ENCODE data around the gene MELK.

The MELK gene

GRCh38 chr9:36584620-36585460 is 12.1 kb downstream of the MELK start:
- no peak for DNase-seq (ENCODE audit: low read depth)

- no peak for DNase-seq (ENCODE audit: low read depth)
Measured at GRCh38 chr9:36590231-36590630, 17.5 kb downstream of the MELK start.

GRCh38 chr9:36592801-36593583 is 20.3 kb downstream of the MELK start:
- DNase-seq (ENCODE audit: low read depth), result no peak

GRCh38 chr9:36594213-36594612 is 21.5 kb downstream of the MELK start:
- no peak for DNase-seq (ENCODE audit: low read depth)

GRCh38 chr9:36597412-36598178 is 24.9 kb downstream of the MELK start:
- no peak for DNase-seq (ENCODE audit: low read depth)

DNA sequence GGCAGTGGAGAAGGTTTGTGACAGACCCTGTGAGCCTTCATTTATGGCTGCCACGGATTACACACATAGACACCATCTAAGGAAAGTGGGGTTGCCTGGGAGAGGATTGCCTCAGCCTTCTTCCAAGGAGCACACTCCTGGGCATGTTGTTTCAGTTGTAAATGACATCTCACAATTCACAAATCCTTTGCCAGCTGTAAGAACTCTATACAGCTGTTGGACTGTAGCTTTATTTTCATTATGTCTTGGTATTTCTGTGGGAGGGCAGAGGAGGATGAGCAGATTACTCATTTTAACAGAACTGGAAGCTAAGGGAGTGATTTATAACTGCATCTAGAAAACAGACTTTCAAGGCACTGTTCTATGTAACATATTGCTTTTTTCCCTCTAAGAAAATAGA is 25.6 kb downstream of the MELK start:
- DNase-seq (ENCODE audit: low read depth), result no peak

- DNase-seq (ENCODE audit: low read depth), result no peak
Measured at GRCh38 chr9:36603006-36603405, 30.3 kb downstream of the MELK start.

DNA sequence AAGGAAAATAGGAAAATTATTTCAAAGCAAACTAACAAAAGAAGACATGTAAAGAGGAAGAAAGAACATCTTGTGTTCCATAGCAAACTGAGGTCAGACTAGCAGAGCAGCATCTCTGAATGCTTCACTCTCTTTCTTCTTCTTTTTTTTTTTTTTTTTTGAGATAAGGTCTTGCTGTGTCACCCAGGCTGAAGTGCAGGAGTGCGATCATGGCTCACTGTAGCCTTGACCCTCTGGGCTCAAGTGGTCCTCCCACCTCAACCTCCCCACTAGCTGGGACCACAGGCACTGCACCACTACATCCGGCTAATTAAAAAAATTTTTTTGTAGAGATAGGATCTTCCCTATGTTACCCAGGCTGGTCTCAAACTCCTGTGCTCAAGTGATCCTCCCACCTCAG is 36.6 kb downstream of the MELK start:
- no peak for DNase-seq (ENCODE audit: low read depth)

DNA sequence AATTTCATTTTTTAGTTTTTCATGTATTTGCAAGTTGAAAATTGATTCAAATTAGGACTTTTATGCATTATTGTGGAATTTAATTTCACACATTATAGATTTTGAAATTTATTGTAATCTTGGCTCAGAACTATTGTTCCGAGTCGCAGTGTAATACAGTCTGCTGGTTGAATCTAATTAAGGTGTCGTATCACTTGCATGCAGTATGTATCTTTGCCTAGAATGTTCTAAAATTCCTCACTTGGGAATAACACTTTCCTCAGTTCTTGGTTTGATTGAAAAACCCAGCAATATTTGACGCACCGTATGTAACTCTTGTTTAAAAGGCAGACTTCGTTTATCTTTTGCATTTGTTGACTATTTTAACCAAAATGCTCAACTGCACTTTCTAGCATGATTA is 49.4 kb downstream of the MELK start:
- no peak for DNase-seq (ENCODE audit: low read depth)

DNA sequence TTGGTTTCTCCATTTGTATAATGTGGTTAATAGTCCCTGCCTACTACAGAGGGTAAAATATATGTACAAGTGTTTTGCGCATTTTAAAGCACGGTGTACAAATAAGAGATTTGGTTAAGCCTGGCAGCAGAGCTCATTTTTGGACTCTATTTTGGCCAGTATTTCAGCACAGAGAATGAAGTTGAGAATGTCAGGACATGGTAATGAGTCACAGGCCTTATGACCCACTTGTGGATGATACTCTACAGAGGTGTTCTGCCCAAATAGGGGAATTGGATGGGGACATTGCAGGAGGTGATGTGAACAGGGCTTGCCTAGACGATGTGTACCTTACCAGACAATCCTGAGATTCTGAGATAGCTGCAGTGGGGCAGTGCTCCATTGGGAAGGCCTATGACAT is 50.6 kb downstream of the MELK start:
- no peak for DNase-seq (ENCODE audit: low read depth)

GRCh38 chr9:36625006-36625615 is 52.4 kb downstream of the MELK start:
- no peak for DNase-seq (ENCODE audit: low read depth)

DNA sequence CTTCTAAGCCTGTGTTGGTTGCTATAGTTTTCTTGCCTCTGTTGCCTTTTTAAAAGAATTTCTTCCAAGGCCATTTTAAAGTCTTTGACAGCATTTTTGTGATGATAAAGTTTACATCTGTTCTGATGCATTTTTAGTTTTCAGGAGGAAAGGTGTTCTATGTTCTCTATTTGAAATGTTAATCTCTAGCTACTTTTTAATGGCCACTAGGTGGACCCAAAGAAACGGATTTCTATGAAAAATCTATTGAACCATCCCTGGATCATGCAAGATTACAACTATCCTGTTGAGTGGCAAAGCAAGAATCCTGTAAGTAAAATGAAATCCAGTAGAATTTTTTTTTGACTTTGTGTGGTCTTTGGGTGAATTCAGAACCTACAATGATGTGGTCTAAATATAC is 60.2 kb downstream of the MELK start:
- DNase-seq (ENCODE audit: low read depth), result no peak

GRCh38 chr9:36637491-36638270 is 65.0 kb downstream of the MELK start:
- DNase-seq (ENCODE audit: low read depth), result no peak

DNA sequence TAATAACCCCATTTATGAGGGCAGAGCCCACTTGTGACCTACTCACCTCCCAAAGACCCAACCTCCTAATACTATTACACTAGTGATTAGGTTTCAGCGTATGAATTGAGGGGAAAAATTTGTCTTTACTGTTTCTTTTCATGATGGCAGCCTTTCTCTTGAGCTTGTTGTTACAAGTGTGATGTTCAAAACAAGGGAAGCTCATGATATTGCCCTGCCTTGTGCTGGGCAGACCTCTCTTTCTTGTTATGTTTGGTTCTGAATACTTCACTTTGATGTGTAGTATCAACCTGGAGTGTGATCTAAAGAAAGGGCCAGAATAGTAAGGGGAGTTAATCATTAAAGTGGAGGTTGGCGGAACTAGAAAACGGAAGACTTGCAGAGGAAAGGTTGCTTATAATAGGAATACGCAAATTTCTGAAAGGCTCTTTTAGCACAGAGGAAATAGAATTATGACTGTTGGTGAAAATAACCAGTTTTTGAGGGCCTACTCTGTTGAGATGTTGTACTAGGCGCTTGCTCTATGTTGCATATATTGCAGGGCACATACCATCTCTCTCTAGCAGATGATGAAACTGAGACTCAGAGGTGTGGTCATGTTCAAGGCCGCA is 68.2 kb downstream of the MELK start:
- DNase-seq (ENCODE audit: low read depth), result no peak

DNA sequence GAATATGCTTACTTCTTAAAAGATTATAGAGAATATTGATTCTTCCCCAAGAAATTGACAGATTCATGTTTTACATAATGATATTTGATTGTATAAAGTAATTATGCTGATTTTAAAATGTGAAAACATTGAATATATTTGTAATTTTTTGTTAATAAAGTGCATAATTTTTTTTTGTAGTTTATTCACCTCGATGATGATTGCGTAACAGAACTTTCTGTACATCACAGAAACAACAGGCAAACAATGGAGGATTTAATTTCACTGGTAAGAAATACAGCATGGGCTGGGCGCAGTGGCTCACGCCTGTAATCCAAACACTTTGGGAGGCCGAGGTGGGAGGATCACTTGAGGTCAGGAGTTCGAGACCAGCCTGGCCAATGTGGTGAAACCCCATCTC is 70.1 kb downstream of the MELK start:
- DNase-seq (ENCODE audit: low read depth), result no peak

GRCh38 chr9:36656842-36657241 is 84.1 kb downstream of the MELK start:
- DNase-seq (ENCODE audit: low read depth), result no peak

- no peak for DNase-seq (ENCODE audit: low read depth)
Measured at GRCh38 chr9:36659500-36659899, 86.8 kb downstream of the MELK start.

DNA sequence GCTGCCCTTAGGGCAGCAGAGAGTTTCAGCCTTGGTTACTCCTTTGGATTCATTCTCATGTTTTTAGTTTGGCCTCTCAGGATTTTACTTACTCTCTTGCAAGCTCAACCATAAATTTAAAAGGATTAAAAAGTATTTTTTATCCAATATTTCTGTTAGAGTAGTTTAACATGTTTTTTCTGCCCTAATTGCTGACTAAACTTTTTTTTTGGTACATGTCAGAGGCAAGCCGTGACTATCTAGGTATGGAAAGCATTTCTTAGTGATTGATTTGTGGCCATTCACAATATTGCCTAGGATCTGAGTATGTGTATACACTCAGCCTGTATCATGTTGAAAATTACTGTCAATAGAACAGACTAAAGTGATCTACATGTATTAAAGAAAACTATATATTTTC is 92.1 kb downstream of the MELK start:
- DNase-seq (ENCODE audit: low read depth), result no peak

DNA sequence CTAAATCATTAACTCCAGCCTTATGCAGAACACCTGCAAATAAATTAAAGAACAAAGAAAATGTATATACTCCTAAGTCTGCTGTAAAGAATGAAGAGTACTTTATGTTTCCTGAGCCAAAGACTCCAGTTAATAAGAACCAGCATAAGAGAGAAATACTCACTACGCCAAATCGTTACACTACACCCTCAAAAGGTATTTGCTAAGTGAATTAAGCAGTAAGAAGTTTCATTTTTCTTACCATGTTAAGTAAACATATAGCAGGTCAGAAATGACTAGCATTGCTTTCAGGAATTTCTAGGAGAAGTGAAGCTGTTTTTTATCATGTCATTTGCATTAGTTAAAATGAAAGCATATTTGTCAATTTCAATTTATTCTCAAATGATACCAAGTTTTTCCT is 92.7 kb downstream of the MELK start:
- DNase-seq (ENCODE audit: low read depth), result no peak

DNA sequence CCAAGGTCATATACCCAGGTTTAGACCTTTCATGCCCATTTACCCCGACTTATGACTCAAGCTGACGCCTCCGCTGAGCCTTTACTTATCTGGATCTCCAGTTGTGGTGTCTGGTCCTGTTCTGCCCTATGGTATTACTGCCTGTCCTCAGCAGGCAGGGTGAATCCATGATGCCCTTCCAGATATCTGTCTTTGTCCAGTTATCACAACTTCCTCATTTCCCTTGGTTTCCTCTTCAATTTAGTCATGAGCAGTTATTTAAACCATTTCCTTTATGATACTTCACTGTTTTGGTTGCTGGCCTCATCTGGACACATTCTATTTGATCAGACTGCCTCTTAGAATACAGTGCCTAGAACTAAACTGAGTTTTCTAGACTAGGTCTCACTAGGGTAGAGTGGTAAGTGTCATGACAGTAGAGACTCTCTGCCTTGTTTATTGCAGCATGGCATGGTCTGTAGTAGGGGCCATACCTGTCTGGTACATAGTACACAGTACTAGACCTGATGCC is 93.3 kb downstream of the MELK start:
- DNase-seq (ENCODE audit: low read depth), result no peak

GRCh38 chr9:36671561-36671960 is 98.9 kb downstream of the MELK start:
- DNase-seq (ENCODE audit: low read depth), result no peak

All from activated T-helper 1 cell treated with Interleukin-2 at 50 U/mL for 16 hours (primary cell).